B cell (primary cell): ENCODE measurements around the gene ATRAID.

Experiments used
- EZH2 ChIP-seq: IDR thresholded peaks from 2 replicates; pipeline ENCODE4 v1.6.1; 2012; ENCODE audit warnings: borderline replicate concordance, low read depth, mild to moderate bottlenecking, moderate library complexity, low read length; ENCODE audit not compliant: insufficient read depth, poor library complexity, severe bottlenecking
- TF ChIP-seq, protein P1 (sequence below): fragments of 200-600 bp; IDR thresholded peaks from one replicate; pipeline ENCODE4 v1.8.0; 2022; ENCODE audit warnings: antibody characterized with exemption, mild to moderate bottlenecking

DNA sequence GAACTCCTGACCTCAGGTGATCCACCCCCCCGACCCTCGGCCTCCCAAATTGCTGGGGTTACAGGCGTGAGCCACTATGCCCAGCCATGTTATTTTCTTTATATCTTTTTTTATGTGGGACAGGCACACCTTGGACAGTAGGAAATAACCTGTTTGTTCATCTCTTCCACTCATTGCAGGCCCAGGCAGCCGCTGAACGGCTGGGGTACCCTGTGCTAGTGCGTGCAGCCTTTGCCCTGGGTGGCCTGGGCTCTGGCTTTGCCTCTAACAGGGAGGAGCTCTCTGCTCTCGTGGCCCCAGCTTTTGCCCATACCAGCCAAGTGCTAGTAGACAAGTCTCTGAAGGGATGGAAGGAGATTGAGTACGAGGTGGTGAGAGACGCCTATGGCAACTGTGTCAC lies 13.7 kb downstream of the ATRAID start:
- TF ChIP-seq, protein P1, sequence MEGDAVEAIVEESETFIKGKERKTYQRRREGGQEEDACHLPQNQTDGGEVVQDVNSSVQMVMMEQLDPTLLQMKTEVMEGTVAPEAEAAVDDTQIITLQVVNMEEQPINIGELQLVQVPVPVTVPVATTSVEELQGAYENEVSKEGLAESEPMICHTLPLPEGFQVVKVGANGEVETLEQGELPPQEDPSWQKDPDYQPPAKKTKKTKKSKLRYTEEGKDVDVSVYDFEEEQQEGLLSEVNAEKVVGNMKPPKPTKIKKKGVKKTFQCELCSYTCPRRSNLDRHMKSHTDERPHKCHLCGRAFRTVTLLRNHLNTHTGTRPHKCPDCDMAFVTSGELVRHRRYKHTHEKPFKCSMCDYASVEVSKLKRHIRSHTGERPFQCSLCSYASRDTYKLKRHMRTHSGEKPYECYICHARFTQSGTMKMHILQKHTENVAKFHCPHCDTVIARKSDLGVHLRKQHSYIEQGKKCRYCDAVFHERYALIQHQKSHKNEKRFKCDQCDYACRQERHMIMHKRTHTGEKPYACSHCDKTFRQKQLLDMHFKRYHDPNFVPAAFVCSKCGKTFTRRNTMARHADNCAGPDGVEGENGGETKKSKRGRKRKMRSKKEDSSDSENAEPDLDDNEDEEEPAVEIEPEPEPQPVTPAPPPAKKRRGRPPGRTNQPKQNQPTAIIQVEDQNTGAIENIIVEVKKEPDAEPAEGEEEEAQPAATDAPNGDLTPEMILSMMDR, result no peak
- no peak for TF ChIP-seq EZH2
